ENCODE data around the gene RETREG1. TPM values are rescaled to one million over a fixed set of nuclear protein-coding genes. Genes with fewer than 3 reads are reported as not detected.
A peak's percentile ranks its signal among the peaks of the same experiment; 100 is the strongest.

RETREG1 gene
- total and polyA plus RNA-seq, 2 donors (not counting 3 experiments of a cell fraction or from before 2014, with no cell fraction given), result 0.46 TPM; not detected in 1

DNA sequence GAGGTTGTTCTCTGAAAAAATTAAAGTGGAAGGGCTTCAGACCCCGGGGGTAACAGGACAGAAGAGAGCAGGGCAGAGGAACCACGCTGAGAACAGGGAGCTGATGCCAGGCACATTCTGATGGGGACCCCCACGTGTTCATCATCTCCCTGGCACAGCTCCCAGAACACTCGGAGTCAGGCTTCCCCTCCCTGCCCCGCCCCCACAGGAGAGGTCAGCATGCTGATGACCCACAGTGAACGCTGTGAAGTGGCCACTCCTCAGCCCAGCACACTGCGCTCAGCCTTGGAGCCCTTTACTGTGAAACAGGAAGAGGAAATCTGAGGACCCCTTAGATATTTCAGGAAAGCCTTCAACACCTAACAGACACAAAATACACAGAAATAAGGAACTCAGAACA lies 16.4 kb downstream of the RETREG1 start:
- DNase-seq (ENCODE audit: low read depth, low spot score) (peak; percentile 39), FAIRE-seq (no peak)
- no peak for TF ChIP-seq JUN (IDR thresholded peaks at IDR 0.05; ENCODE audit: borderline replicate concordance, insufficient read depth, insufficient read length, low read depth)
- no peak for TF ChIP-seq GATA2 (IDR thresholded peaks at IDR 0.05; ENCODE audit: insufficient read depth, insufficient read length, low read depth, low read length)
- TF ChIP-seq MYC (IDR thresholded peaks at IDR 0.05; ENCODE audit: low read depth, low read length), result no peak
- no peak for TF ChIP-seq FOS (IDR thresholded peaks at IDR 0.05; ENCODE audit: borderline replicate concordance, insufficient read depth, low read length)
- TF ChIP-seq, protein P1, sequence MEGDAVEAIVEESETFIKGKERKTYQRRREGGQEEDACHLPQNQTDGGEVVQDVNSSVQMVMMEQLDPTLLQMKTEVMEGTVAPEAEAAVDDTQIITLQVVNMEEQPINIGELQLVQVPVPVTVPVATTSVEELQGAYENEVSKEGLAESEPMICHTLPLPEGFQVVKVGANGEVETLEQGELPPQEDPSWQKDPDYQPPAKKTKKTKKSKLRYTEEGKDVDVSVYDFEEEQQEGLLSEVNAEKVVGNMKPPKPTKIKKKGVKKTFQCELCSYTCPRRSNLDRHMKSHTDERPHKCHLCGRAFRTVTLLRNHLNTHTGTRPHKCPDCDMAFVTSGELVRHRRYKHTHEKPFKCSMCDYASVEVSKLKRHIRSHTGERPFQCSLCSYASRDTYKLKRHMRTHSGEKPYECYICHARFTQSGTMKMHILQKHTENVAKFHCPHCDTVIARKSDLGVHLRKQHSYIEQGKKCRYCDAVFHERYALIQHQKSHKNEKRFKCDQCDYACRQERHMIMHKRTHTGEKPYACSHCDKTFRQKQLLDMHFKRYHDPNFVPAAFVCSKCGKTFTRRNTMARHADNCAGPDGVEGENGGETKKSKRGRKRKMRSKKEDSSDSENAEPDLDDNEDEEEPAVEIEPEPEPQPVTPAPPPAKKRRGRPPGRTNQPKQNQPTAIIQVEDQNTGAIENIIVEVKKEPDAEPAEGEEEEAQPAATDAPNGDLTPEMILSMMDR (IDR thresholded peaks at IDR 0.05; ENCODE audit: extremely low read depth in 1 of 2, insufficient read depth in 1 of 2, low read depth in 1 of 2, low read length in 2 of 2), result no peak
- TF ChIP-seq EZH2 (IDR thresholded peaks at IDR 0.05; ENCODE audit: borderline replicate concordance, low read depth, low read length, severe bottlenecking), result no peak
- TF ChIP-seq MAX (IDR thresholded peaks at IDR 0.05; ENCODE audit: insufficient read depth, insufficient read length), result no peak
- no peak for TF ChIP-seq POLR2A (IDR thresholded peaks at IDR 0.05; ENCODE audit: low read depth, low read length)
- no peak for TF ChIP-seq POLR2AphosphoS5 (IDR thresholded peaks at IDR 0.05; ENCODE audit: insufficient read depth, low read depth, low read length)
- Histone ChIP-seq H3K27ac (ENCODE audit: insufficient read depth, low read depth, low read length) (no peak overlapping the region), H3K9me1 (replicated peaks; ENCODE audit: control insufficient read depth, extremely low read depth, insufficient read depth, low read length) (no peaks in the 10 kb centered on the region), H3K4me3 (replicated peaks in 1 of 3; ENCODE audit: insufficient read depth in 1 of 3, low read depth in 1 of 3, low read length in 3 of 3) (no peak overlapping the region), H3K4me2 (ENCODE audit: insufficient read depth, low read length) (no peak overlapping the region), H3K27me3 (ENCODE audit: control insufficient read depth in 2 of 2, insufficient read depth in 2 of 2, low read length in 2 of 2) (no peaks in the 10 kb centered on the region), H3K9me3 (replicated peaks; ENCODE audit: control insufficient read depth, insufficient read depth, low read length) (no peaks in the 10 kb centered on the region), H4K20me1 (replicated peaks; ENCODE audit: control insufficient read depth, extremely low read depth, insufficient read depth, low read length) (no peaks in the 10 kb centered on the region), H3K4me1 (ENCODE audit: control insufficient read depth, extremely low read depth, insufficient read depth, low read length) (no peaks in the 10 kb centered on the region), H3K9ac (replicated peaks; ENCODE audit: extremely low read depth, insufficient read depth, low read length) (no peak overlapping the region), H2AFZ (ENCODE audit: low read depth, low read length) (no peak overlapping the region), H3K79me2 (ENCODE audit: control insufficient read depth, insufficient read depth, low read length) (no peaks in the 10 kb centered on the region), H3K36me3 (ENCODE audit: control insufficient read depth in 2 of 2, extremely low read depth in 1 of 2, insufficient read depth in 2 of 2, low read length in 2 of 2) (no peaks in the 10 kb centered on the region)
- intact Hi-C loops (cut with micrococcal nuclease) (no loop called here), dilution Hi-C loops (cut with MboI; ENCODE audit: extremely low pct_ligation_motif_present, low sequenced_read_pairs) (no loop called here)
- ChIA-PET CTCF (interaction anchor here (1.2 to 3.4 kb wide), 2 partner anchors 15 to 590 kb away, joined by 3 to 9 read pairs; no protein-coding TSS in a partner anchor), POLR2A (no interaction called here)
- no TSS peak for BruUV-seq (replicated peaks)
